MV-4-11 (cell line): ENCODE measurements around the gene NR6A1.

Source experiments
- DNase-seq: peaks from one replicate; lab custom pipeline; 2025; lab: John Stamatoyannopoulos, UW

NR6A1 gene

DNA sequence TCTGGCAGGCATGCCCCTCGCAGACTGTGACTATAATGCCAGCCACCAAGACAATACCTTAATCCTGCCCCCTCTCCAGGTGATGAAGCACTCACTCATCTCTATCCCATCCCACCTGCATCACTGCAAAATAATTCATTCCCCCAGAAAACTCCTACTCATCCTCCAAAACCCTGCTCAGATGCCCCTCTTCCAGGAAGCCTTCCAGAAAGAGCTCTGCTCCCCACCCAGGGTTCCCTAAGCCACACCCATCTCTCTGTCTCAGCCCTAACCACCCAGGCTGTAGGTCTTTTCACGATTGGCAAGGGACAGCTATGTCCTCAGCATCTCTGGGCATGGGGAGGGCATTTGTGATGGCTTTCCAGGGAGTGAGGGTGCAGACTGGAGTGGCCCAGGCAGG is 281.1 kb downstream of the NR6A1 start:
- no peak for DNase-seq

GRCh38 chr9:124489222-124489621 is 281.9 kb downstream of the NR6A1 start:
- DNase-seq = no peak

DNA sequence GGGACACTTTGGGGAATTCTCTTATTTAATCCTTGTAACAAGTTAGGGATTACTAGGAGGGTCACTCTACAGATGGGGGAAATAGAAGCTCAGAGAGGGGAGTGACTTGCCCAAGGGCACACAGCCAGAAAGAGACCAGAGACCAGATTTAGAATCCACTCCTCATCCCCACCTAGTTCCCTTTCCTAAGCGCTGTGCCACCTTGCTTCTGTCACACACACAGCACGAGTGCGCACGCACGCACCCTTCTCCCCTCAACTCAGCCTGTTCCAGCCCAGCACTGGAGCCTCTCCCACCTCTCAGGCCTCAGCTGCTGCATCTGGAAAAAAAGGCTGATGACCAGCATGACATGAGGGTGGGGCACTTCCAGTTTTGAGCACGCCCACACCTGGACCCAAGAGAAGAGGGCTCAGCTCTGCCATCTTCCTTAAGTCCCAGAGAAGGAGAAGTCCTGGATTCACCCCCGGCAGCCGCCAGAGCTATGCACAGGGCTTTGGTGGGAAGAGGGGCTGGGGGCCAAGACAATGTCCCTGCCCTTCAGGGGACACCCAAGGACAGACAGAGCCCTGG is 282.4 kb downstream of the NR6A1 start:
- no peak for DNase-seq

GRCh38 chr9:124487260-124488182 is 283.6 kb downstream of the NR6A1 start:
- no peak for DNase-seq

- no peak for DNase-seq
Measured at GRCh38 chr9:124486778-124487259, 284.3 kb downstream of the NR6A1 start.

- no peak for DNase-seq
Measured at GRCh38 chr9:124485936-124486335, 285.2 kb downstream of the NR6A1 start.

DNA sequence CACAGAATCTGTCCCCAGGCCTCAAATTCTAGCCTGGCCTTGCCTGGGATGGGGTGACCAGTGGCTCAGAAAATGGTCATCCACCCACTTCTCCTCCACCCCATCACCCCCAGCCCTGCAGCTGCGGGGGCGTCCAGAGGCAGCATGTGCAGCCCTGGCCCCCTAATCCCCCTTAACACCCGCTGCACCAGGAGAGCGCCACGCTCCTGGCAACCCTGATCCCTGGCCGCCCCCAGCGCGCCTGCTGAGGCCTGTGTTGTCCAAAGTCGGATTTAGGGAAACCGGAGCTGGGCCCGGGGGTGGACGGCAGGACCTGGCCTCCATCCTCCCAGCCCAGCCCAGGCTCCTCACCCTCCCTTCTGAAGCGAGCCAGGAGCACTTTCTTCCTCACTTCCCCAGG is 285.9 kb downstream of the NR6A1 start:
- no peak for DNase-seq

DNA sequence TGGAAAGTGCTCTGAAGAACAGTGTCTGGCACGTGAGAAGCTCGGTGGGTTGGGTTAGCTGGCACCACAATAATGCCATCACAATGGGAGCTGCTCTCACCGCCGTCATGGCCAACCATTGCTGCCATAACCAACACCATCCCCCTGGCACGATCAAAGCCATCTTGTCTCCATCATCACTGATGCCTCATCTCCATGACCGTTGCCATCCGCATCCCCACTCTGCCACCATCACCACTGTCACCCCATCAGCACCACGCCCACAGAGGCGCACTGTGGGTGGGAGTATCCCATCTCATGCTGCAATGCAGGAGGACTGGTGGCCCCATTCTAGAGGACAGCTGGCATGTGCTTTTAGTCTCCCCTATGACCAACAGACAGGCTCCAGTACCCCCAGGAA is 287.6 kb downstream of the NR6A1 start:
- no peak for DNase-seq

DNA sequence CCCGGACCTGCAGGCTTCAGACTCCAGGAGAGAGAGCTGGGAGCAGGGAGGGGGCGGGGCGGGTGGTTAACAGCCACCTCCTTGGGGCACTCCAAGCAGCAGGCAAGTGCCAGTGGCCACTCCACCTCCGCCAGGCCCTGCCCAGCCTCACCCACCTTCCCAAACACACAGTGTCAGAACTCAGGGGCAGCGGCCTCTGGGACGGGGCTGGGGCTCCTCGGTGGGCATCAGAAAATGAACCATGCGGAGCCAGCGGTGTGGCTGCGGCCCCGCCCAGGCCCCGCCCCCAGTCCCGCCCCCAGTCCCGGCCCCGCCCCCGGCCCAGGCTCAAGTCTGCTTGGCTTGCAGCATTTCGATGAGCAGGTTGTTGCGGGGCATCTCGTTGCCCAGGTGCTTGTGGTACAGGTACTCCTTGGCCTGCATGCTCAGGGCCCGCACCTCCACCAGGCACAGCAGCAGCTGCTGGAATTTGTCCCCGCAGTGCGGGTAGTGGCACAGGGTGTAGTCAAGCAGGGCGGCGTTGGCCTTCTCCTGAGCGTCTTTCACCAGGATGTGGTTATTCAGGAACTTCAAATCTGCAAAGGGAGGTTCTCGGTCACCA is 288.6 kb downstream of the NR6A1 start:
- no peak for DNase-seq

GRCh38 chr9:124481115-124481514 is 290.0 kb downstream of the NR6A1 start:
- peak; percentile 47 for DNase-seq

DNA sequence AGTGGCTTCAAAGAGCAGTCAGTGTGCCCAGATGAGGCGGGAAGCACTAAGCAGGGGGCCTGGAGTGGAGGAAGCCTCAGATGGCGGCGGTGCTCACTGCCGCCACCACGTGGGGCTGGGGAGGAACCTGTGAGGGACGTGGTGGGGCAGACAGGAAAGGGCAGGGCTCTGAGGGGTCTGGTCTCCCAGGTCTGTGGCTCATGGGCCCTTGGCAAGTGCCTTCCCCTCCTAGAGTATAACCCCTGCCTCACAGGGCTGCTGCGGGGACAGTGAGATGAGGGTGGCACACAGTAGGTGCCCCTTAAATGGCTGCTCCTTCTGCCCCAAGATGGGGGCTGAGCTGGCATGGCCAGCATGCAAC is 290.5 kb downstream of the NR6A1 start:
- DNase-seq = peak; percentile 43

DNA sequence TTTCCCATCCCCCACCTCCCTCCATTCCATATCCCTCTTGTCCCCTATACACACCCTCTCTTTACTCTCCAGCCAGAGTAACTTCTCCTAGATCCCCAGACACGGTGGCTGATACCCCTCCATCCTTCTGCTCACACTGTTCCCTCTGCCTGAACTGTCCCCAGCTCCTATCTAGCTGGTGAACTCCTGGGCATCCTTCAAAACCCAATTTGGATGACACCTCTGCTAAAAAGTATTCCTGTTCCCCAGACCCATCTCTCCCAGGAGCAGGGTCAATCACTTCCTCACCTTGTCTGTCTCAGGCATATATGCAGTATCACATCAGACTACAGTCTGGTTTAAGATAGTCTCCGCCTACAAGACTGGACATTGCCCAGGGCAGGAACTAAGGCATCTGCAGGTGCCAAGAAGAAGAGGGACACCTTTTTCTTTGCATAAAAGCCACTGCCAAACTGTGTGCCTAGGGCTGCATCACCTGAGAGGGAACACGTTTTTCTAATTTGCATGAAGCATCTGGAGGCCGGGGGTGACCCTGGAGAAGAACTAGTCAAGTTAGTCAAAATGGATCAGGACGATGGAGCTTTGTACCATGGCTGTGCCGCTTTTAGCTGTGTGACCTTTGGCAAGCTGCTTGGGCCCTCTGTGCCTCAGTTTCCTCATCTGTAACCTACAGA is 291.0 kb downstream of the NR6A1 start:
- DNase-seq = no peak

GRCh38 chr9:124479371-124479770 is 291.7 kb downstream of the NR6A1 start:
- no peak for DNase-seq

DNA sequence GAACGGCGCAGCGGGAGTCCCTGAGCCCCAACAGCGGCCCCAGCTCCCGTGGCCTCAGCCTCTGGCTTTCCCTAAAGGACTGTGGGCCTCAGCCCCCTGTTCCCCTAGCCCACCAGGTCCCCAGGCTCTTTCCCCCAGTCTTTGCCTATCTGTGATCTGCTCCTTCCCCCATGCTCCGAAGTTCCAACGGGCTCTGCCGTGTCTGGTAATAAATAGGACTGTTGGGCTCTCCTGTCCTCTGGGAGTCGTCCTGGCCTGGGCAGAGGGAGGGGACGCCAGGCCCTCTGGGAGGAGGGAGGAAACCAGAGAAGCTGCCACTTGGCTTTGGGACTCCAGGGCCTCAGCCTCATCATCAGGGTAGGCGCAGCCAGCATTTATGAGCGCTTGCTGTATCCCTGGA is 292.8 kb downstream of the NR6A1 start:
- no peak for DNase-seq

DNA sequence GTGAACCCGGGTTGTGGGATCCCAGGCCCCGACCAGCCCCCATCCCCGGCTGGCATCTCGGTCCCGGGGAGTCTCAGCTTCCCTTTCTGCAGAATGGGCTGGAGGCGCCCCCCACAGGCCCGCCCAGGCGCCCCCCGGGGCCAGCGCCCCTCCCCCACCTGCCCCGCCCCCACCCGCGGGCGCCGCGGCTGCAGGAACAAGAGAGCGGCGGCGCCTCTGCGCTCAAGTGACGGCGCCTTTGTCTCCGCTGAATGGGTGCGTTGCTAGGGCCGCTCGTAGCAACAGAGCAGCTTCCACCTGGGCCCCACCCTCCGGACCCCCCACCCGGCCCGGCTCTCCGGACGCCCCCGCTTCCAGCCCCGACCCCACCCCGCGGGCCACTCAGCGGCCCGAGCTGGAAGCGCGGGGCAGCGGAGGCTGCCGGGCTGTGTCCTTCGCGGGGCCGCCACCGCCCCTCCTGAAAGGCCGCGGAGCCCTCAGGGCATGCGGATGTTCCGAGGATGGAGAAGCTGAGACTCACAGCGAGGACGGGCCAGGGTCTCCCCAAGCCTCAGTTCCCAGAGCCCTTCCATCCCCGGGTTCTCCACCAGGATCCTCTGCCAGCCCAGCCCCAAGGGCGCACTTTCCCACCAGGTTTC is 293.3 kb downstream of the NR6A1 start:
- DNase-seq = no peak

DNA sequence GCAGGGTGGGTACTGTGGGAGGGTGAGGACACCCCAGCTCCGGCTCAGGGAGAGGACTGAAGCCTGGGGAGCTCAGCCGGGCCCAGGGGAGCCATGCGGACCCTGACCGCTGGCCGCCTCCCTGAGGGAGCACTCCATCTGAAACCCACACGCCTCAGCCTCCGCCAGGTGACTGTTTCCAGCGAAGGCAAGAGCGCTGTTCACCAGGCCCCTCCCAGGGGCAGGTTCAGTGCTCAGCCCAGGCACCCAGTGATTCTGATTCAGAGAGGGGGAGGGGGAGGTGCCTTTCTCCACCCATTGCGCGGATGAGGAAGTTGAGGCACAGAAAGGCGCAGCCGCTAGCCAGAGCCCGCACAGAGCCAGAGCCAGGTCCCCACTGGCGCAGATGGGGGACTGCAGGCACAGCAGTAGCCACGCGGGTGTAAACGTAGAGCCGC is 293.9 kb downstream of the NR6A1 start:
- peak; percentile 8 for DNase-seq

- DNase-seq = peak; percentile 7
Measured at GRCh38 chr9:124475868-124476690, 295.0 kb downstream of the NR6A1 start.

GRCh38 chr9:124475158-124475867 is 295.8 kb downstream of the NR6A1 start:
- no peak for DNase-seq

GRCh38 chr9:124474151-124474550 is 297.0 kb downstream of the NR6A1 start:
- DNase-seq = no peak

DNA sequence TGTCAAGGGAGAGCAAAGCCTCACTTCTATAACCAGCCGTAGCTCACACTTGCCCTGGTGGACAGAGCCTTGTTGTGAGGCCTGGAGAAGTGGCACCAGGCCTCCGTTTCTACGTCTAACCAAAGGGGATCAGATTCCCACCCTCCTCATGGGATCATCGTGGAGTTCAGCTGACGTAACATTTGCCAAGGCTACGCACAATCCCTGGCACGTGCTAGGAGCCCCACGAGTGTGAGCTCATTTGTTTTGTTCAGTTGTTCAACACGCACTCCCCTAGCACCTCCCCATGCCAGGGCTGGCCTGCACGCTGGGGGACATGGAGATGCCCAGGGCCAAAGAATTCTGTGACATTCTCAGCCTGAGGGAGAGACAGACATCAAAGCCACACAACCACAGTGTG is 297.8 kb downstream of the NR6A1 start:
- DNase-seq = no peak
